CD4-positive, alpha-beta T cell treated with Interleukin-21 for 1 hour (primary cell): ENCODE results near the gene NKRF.

Source experiments
- DNase-seq: peaks from one replicate; pipeline ENCODE4 v3.0.0-alpha.2; 2020

The NKRF gene

GRCh38 chrX:119605464-119606279, 552 bp downstream of the NKRF start:
- peak; percentile 57 for DNase-seq

GRCh38 chrX:119604766-119605463, 1.3 kb downstream of the NKRF start:
- peak; percentile 20 for DNase-seq

- DNase-seq = no peak
Measured at GRCh38 chrX:119602701-119603255, 3.4 kb downstream of the NKRF start.

- no peak for DNase-seq
Measured at GRCh38 chrX:119589810-119590209, 16.4 kb downstream of the NKRF start.

- no peak for DNase-seq
Measured at GRCh38 chrX:119583431-119584059, 22.7 kb downstream of the NKRF start.

- DNase-seq = no peak
Measured at GRCh38 chrX:119579414-119579813, 26.8 kb downstream of the NKRF start.

GRCh38 chrX:119574394-119575266, 31.6 kb downstream of the NKRF start, which contains the start of gene UBE2A:
Gene UBE2A, plus strand, starts transcription at chrX:119574563. Its CDS starts 149 bp downstream, at chrX:119574712.
- DNase-seq = peak; percentile 92

GRCh38 chrX:119573840-119574393, 32.3 kb downstream of the NKRF start:
- DNase-seq = peak; percentile 36

- DNase-seq = no peak
Measured at GRCh38 chrX:119573222-119573621, 33.0 kb downstream of the NKRF start.

- DNase-seq = no peak
Measured at GRCh38 chrX:119570351-119570835, 35.8 kb downstream of the NKRF start.

- DNase-seq = peak; percentile 88
Measured at GRCh38 chrX:119565107-119565663, 41.0 kb downstream of the NKRF start, which contains the start of gene STEEP1. Gene STEEP1, minus strand, starts transcription at chrX:119565409. Its CDS starts 54 bp downstream, at chrX:119565355.

GRCh38 chrX:119552508-119552907, 53.7 kb downstream of the NKRF start:
- DNase-seq = no peak

- no peak for DNase-seq
Measured at GRCh38 chrX:119549327-119550016, 56.8 kb downstream of the NKRF start.

- DNase-seq = no peak
Measured at GRCh38 chrX:119541188-119541587, 65.0 kb downstream of the NKRF start.

GRCh38 chrX:119539872-119540271, 66.4 kb downstream of the NKRF start:
- DNase-seq = peak; percentile 12
